Neural cell (in vitro differentiated cells): ENCODE data around the gene HEATR3. TPM values are rescaled to one million over a fixed set of nuclear protein-coding genes. Genes with fewer than 3 reads are reported as not detected.

Experiments
- H2AFZ ChIP-seq: fragments of 200-600, 300-800 bp; sonication (generic), shearing (Covaris generic); 2 replicates; pipeline ENCODE4 v1.6.0; 2014; ENCODE audit warnings: low read depth, mild to moderate bottlenecking, antibody characterized with exemption, low read length, moderate library complexity
- H3F3A ChIP-seq: fragments of 200-600 bp; shearing (Covaris generic); 2 replicates; pipeline ENCODE4 v1.6.1; 2016; ENCODE audit warnings: mild to moderate bottlenecking, moderate library complexity, mixed read lengths, antibody characterized with exemption, low read length; ENCODE audit not compliant: insufficient read depth, poor library complexity, severe bottlenecking
- H3K27ac ChIP-seq: fragments of 200-600, 300-800 bp; sonication (generic), shearing (Covaris generic); 2 replicates; pipeline ENCODE4 v1.5.1; 2014; ENCODE audit warnings: mild to moderate bottlenecking, low read length, moderate library complexity
- H3K27me3 ChIP-seq: fragments of 300-800, 200-600 bp; sonication (generic), shearing (Covaris generic); 2 replicates; pipeline ENCODE4 v1.6.0; 2014; ENCODE audit warnings: mild to moderate bottlenecking, low read depth, low read length, moderate library complexity; ENCODE audit not compliant: insufficient read depth
- H3K36me3 ChIP-seq: fragments of 300-800, 200-600 bp; sonication (generic), shearing (Covaris generic); 2 replicates; pipeline ENCODE4 v1.5.1; 2014; ENCODE audit warnings: mild to moderate bottlenecking, antibody characterized with exemption, low read length, moderate library complexity; ENCODE audit not compliant: insufficient read depth
- H3K4me2 ChIP-seq: fragments of 300-800, 200-600 bp; sonication (generic), shearing (Covaris generic); 2 replicates; pipeline ENCODE4 v1.6.0; 2014; ENCODE audit warnings: mild to moderate bottlenecking, low read length
- H3K4me3 ChIP-seq: fragments of 300-800, 200-600 bp; sonication (generic), shearing (Covaris generic); 2 replicates; pipeline ENCODE4 v1.5.1; 2014; ENCODE audit warnings: mild to moderate bottlenecking, low read length, moderate library complexity
- H3K79me2 ChIP-seq: fragments of 200-600 bp; shearing (Covaris generic); replicated peaks from 2 replicates; pipeline ENCODE4 v1.6.0; 2014; ENCODE audit warnings: mild to moderate bottlenecking, low read length, moderate library complexity; ENCODE audit not compliant: insufficient read depth
- H3K9ac ChIP-seq: fragments of 300-800, 200-600 bp; sonication (generic), shearing (Covaris generic); 2 replicates; pipeline ENCODE4 v1.6.1; 2016; ENCODE audit warnings: mild to moderate bottlenecking, low read length, mixed read lengths
- H3K9me2 ChIP-seq: fragments of 200-600 bp; shearing (Covaris generic); 2 replicates; pipeline ENCODE4 v1.6.1; 2016; ENCODE audit warnings: mild to moderate bottlenecking, low read length, mixed read lengths; ENCODE audit not compliant: insufficient read depth
- H3K9me3 ChIP-seq: fragments of 200-600, 300-800 bp; sonication (generic), shearing (Covaris generic); 2 replicates; pipeline ENCODE4 v1.6.1; 2016; ENCODE audit warnings: mild to moderate bottlenecking, mixed run types, low read length, moderate library complexity, mixed read lengths
- H4K20me1 ChIP-seq: fragments of 200-600 bp; shearing (Covaris generic); 2 replicates; pipeline ENCODE4 v1.6.1; 2016; ENCODE audit warnings: mild to moderate bottlenecking, mixed run types; ENCODE audit not compliant: insufficient read depth
- CTCF ChIP-seq: fragments of 450-650 bp; IDR thresholded peaks from 2 replicates; pipeline ENCODE4 v1.5.1; 2014; ENCODE audit warnings: antibody characterized with exemption, mild to moderate bottlenecking, moderate library complexity; ENCODE audit not compliant: poor library complexity, severe bottlenecking
- EP300 ChIP-seq: fragments of 450-650 bp; conservative IDR thresholded peaks from 2 replicates; pipeline ENCODE4 v1.6.1; 2014; ENCODE audit warnings: antibody characterized with exemption, mild to moderate bottlenecking, moderate library complexity; ENCODE audit not compliant: poor library complexity, severe bottlenecking
- EZH2 ChIP-seq: fragments of 200-600, 300-800 bp; shearing (Covaris generic), sonication (generic); IDR thresholded peaks from 2 replicates; pipeline ENCODE4 v1.6.1; 2014; ENCODE audit warnings: antibody characterized with exemption, low read length, borderline replicate concordance, mild to moderate bottlenecking; ENCODE audit not compliant: insufficient read depth, poor library complexity, severe bottlenecking
- MXI1 ChIP-seq: fragments of 450-650 bp; conservative IDR thresholded peaks from 2 replicates; pipeline ENCODE4 v1.6.1; 2014; ENCODE audit warnings: antibody characterized with exemption, mild to moderate bottlenecking; ENCODE audit not compliant: poor library complexity, severe bottlenecking
- POLR2AphosphoS5 ChIP-seq: IDR thresholded peaks from 2 replicates; pipeline ENCODE4 v1.6.1; 2012
- RAD21 ChIP-seq: fragments of 450-650 bp; conservative IDR thresholded peaks from 2 replicates; pipeline ENCODE4 v1.6.1; 2014; ENCODE audit warnings: antibody characterized with exemption, mild to moderate bottlenecking, moderate library complexity
- REST ChIP-seq: IDR thresholded peaks from 2 replicates; pipeline ENCODE4 v1.6.1; 2012; ENCODE audit warnings: borderline replicate concordance
- SMC3 ChIP-seq: fragments of 450-650 bp; conservative IDR thresholded peaks from 2 replicates; pipeline ENCODE4 v1.6.1; 2014; ENCODE audit warnings: antibody characterized with exemption, mild to moderate bottlenecking, moderate library complexity; ENCODE audit not compliant: poor library complexity
- TAF1 ChIP-seq: IDR thresholded peaks from 2 replicates; pipeline ENCODE4 v1.6.1; 2012; ENCODE audit warnings: low read depth
- polyA plus RNA-seq: library from polyadenylated mRNA; depleted of rRNA; stranded (reverse); fragments of >200 nt; gene quantifications from 2 replicates; pipeline ENCODE4 v1.2.3, GENCODE V29; 2014

The HEATR3 gene
- polyA plus RNA-seq, 1 donor from 2014 or later: 50.5 TPM

- H3K9me2 ChIP-seq: no peaks in the 10 kb centered on the region
- H3K36me3 ChIP-seq: no peaks in the 10 kb centered on the region
- no peaks in the 10 kb centered on the region for H3K9me3 ChIP-seq
- H3K27me3 ChIP-seq: no peaks in the 10 kb centered on the region
- no peak overlapping the region for H2AFZ ChIP-seq
- no peaks in the 10 kb centered on the region for H4K20me1 ChIP-seq
- H3K9ac ChIP-seq: no peak overlapping the region
- H3K4me3 ChIP-seq: no peak overlapping the region
- no peaks in the 10 kb centered on the region for H3K79me2 ChIP-seq
- H3K4me2 ChIP-seq: no peak overlapping the region
- H3F3A ChIP-seq: no peaks in the 10 kb centered on the region
- no peak overlapping the region for H3K27ac ChIP-seq
- no peak for TF ChIP-seq EZH2
- TF ChIP-seq SMC3: no peak
- TF ChIP-seq RAD21: no peak
- no peak for TF ChIP-seq TAF1
Observed at GRCh38 chr16:50137268-50137667, 71.5 kb downstream of the HEATR3 start.

- TF ChIP-seq TAF1 (no peak), CTCF (no peak), REST (no peak), EP300 (no peak), POLR2AphosphoS5 (no peak), SMC3 (no peak), EZH2 (no peak), RAD21 (no peak), MXI1 (no peak)
- H3K9ac ChIP-seq: no peak overlapping the region
- H3K9me3 ChIP-seq: no peaks in the 10 kb centered on the region
- H3K4me2 ChIP-seq: no peak overlapping the region
- H4K20me1 ChIP-seq: no peaks in the 10 kb centered on the region
- H3F3A ChIP-seq: no peaks in the 10 kb centered on the region
- no peaks in the 10 kb centered on the region for H3K27me3 ChIP-seq
- no peak overlapping the region for H2AFZ ChIP-seq
- no peak overlapping the region for H3K27ac ChIP-seq
- H3K9me2 ChIP-seq: no peaks in the 10 kb centered on the region
- H3K36me3 ChIP-seq: no peaks in the 10 kb centered on the region
- H3K79me2 ChIP-seq: no peaks in the 10 kb centered on the region
- H3K4me3 ChIP-seq: no peak overlapping the region
Observed at GRCh38 chr16:50139580-50139979, 73.8 kb downstream of the HEATR3 start.

- H3K9ac ChIP-seq: no peak overlapping the region
- TF ChIP-seq REST (no peak), MXI1 (no peak), RAD21 (no peak), TAF1 (no peak), EZH2 (no peak), CTCF (no peak), SMC3 (no peak), POLR2AphosphoS5 (no peak), EP300 (no peak)
- H3F3A ChIP-seq: no peaks in the 10 kb centered on the region
- no peak overlapping the region for H3K4me3 ChIP-seq
- H3K4me2 ChIP-seq: no peak overlapping the region
- H3K79me2 ChIP-seq: no peaks in the 10 kb centered on the region
- H3K27me3 ChIP-seq: no peaks in the 10 kb centered on the region
- no peaks in the 10 kb centered on the region for H4K20me1 ChIP-seq
- H3K27ac ChIP-seq: no peak overlapping the region
- no peaks in the 10 kb centered on the region for H3K9me2 ChIP-seq
- H3K9me3 ChIP-seq: no peaks in the 10 kb centered on the region
- no peaks in the 10 kb centered on the region for H3K36me3 ChIP-seq
- no peak overlapping the region for H2AFZ ChIP-seq
Observed at GRCh38 chr16:50144211-50144610, 78.4 kb downstream of the HEATR3 start.
